Measurements from ENCODE around the gene PDE6B. TPM values are rescaled to one million over a fixed set of nuclear protein-coding genes. Genes with fewer than 3 reads are reported as not detected.

PDE6B gene
- polyA plus RNA-seq, 1 donor (not counting 4 experiments of a cell fraction or from before 2014, with no cell fraction given), result not detected

DNA sequence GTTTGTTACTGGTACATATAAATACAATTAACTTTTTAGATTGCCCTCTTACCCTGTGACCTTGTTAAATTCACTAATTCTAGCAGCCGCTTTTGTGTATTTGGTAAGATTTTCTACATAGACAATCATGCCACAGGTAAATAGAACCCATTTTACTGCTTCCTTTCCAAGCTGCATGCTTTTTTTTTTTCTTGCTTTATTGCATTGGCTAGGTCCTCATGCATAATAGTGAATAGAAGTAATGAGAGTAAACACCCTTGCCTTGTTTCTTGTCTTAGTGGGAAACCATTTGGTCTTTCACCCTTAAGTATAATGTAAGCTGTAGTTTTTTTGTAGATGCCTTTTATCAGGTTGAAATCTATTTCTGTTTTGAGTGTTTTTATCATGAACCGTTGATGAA, 41.6 kb upstream of the PDE6B start:
- Histone ChIP-seq H3K27ac (ENCODE audit: control insufficient read depth, insufficient read depth, low read length) (no peak overlapping the region), H3K9ac (ENCODE audit: control insufficient read depth, extremely low read depth, insufficient read depth, low read length) (no peak overlapping the region), H3K79me2 (ENCODE audit: control insufficient read depth, insufficient read depth, low read length) (no peaks in the 10 kb centered on the region), H3K36me3 (ENCODE audit: control insufficient read depth in 2 of 2, extremely low read depth in 1 of 2, insufficient read depth in 2 of 2, low read length in 2 of 2) (no peaks in the 10 kb centered on the region), H2AFZ (ENCODE audit: control insufficient read depth, low read length) (no peak overlapping the region), H3K27me3 (ENCODE audit: control insufficient read depth, extremely low read depth, insufficient read depth, low read length) (peaks cover 12% of the 10 kb centered on the region), H3K9me3 (ENCODE audit: control insufficient read depth, low read depth, low read length) (no peaks in the 10 kb centered on the region), H3K4me1 (ENCODE audit: control insufficient read depth, extremely low read depth, insufficient read depth, low read length) (no peaks in the 10 kb centered on the region), H3K4me2 (ENCODE audit: control insufficient read depth, extremely low read depth, insufficient read depth, low read depth, low read length) (no peak overlapping the region), H4K20me1 (ENCODE audit: control insufficient read depth, extremely low read depth, insufficient read depth, low read length) (no peaks in the 10 kb centered on the region), H3K4me3 (ENCODE audit: control insufficient read depth in 2 of 3, extremely low read depth in 1 of 3, insufficient read depth in 2 of 3, low read depth in 1 of 3, low read length in 3 of 3) (no peak overlapping the region), H3K9me1 (ENCODE audit: control insufficient read depth, extremely low read depth, insufficient read depth, low read length) (no peaks in the 10 kb centered on the region)
- no peak for FAIRE-seq
- DNase-seq (ENCODE audit: low read depth, low spot score), result no peak
- dilution Hi-C loops (cut with MboI; ENCODE audit: extremely low pct_ligation_motif_present, low sequenced_read_pairs), result no loop called here
- TF ChIP-seq CTCF (optimal IDR thresholded peaks at IDR 0.05 in 1 of 3, IDR thresholded peaks at IDR 0.05 in 1 of 3, conservative IDR thresholded peaks at IDR 0.05 in 1 of 3; ENCODE audit: extremely low read depth in 1 of 3, insufficient read depth in 2 of 3, low read length in 3 of 3) (no peak), EZH2 (IDR thresholded peaks at IDR 0.05; ENCODE audit: low read length) (no peak)

- dilution Hi-C loops (cut with MboI; ENCODE audit: extremely low pct_ligation_motif_present, low sequenced_read_pairs), result no loop called here
- H3K4me2 ChIP-seq (ENCODE audit: control insufficient read depth, extremely low read depth, insufficient read depth, low read depth, low read length), result no peak overlapping the region
- no peak overlapping the region for H3K4me3 ChIP-seq (ENCODE audit: control insufficient read depth in 2 of 3, extremely low read depth in 1 of 3, insufficient read depth in 2 of 3, low read depth in 1 of 3, low read length in 3 of 3)
- DNase-seq (ENCODE audit: low read depth, low spot score) (no peak), FAIRE-seq (no peak)
- no peak overlapping the region for H3K27ac ChIP-seq (ENCODE audit: control insufficient read depth, insufficient read depth, low read length)
- H4K20me1 ChIP-seq (ENCODE audit: control insufficient read depth, extremely low read depth, insufficient read depth, low read length), result no peaks in the 10 kb centered on the region
- no peaks in the 10 kb centered on the region for H3K36me3 ChIP-seq (ENCODE audit: control insufficient read depth in 2 of 2, extremely low read depth in 1 of 2, insufficient read depth in 2 of 2, low read length in 2 of 2)
- H3K27me3 ChIP-seq (ENCODE audit: control insufficient read depth, extremely low read depth, insufficient read depth, low read length), result no peaks in the 10 kb centered on the region
- H3K9me3 ChIP-seq (ENCODE audit: control insufficient read depth, low read depth, low read length), result no peaks in the 10 kb centered on the region
- TF ChIP-seq EZH2 (IDR thresholded peaks at IDR 0.05; ENCODE audit: low read length) (no peak), CTCF (optimal IDR thresholded peaks at IDR 0.05 in 1 of 3, IDR thresholded peaks at IDR 0.05 in 1 of 3, conservative IDR thresholded peaks at IDR 0.05 in 1 of 3; ENCODE audit: extremely low read depth in 1 of 3, insufficient read depth in 2 of 3, low read length in 3 of 3) (no peak)
- H3K79me2 ChIP-seq (ENCODE audit: control insufficient read depth, insufficient read depth, low read length), result no peaks in the 10 kb centered on the region
- no peaks in the 10 kb centered on the region for H3K9me1 ChIP-seq (ENCODE audit: control insufficient read depth, extremely low read depth, insufficient read depth, low read length)
- no peak overlapping the region for H2AFZ ChIP-seq (ENCODE audit: control insufficient read depth, low read length)
- H3K9ac ChIP-seq (ENCODE audit: control insufficient read depth, extremely low read depth, insufficient read depth, low read length), result no peak overlapping the region
- H3K4me1 ChIP-seq (ENCODE audit: control insufficient read depth, extremely low read depth, insufficient read depth, low read length), result no peaks in the 10 kb centered on the region
These were observed 37.6 kb upstream of the PDE6B start for GRCh38 chr4:587671-588350.

All from keratinocyte (primary cell).